Esophagus muscularis mucosa (tissue), 4 donors: Measurements from ENCODE around the gene MEIS3.

Source experiments
- EP300 ChIP-seq: sonication (generic); formaldehyde crosslinking; IDR thresholded peaks from one replicate; pipeline ENCODE4 v1.6.1; 2017; ENCODE audit warnings: antibody characterized with exemption
- POLR2A ChIP-seq: fragments of 450-650 bp; IDR thresholded peaks from one replicate; pipeline ENCODE4 v1.6.1; 2017; ENCODE audit warnings: antibody characterized with exemption, moderate library complexity, mild to moderate bottlenecking, low read depth
- TF ChIP-seq, protein P1 (sequence below), 3 experiments: fragments of 200-600 bp in 2 of 3; fragments of 450-650 bp in 1 of 3; sonication (generic) in 2 of 3; IDR thresholded peaks; one replicate each; pipeline ENCODE4 v1.5.1; 2017 to 2019; ENCODE audit warnings: antibody characterized with exemption in 3 of 3, mild to moderate bottlenecking in 2 of 3, moderate library complexity in 1 of 3

DNA sequence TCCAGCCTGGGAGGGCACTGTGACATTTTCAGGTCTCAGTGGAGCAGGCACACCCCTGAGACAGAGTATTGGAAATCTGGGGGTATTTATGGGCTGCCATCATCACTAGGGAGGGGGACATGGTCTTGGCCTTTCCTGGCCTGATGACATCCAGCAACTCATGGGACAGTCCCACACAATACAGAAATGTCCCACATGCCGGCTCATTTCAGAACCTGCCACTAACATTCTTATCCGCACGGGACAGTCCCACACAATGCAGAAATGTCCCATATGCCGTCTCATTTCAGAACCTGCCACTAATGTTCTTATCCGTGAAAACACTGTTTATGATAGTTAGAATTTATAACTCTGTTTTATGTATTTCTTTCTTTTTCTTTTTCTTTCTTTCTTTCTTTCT lies 42.5 kb upstream of the MEIS3 start:
- TF ChIP-seq POLR2A (no peak), EP300 (no peak)
- TF ChIP-seq, protein P1, sequence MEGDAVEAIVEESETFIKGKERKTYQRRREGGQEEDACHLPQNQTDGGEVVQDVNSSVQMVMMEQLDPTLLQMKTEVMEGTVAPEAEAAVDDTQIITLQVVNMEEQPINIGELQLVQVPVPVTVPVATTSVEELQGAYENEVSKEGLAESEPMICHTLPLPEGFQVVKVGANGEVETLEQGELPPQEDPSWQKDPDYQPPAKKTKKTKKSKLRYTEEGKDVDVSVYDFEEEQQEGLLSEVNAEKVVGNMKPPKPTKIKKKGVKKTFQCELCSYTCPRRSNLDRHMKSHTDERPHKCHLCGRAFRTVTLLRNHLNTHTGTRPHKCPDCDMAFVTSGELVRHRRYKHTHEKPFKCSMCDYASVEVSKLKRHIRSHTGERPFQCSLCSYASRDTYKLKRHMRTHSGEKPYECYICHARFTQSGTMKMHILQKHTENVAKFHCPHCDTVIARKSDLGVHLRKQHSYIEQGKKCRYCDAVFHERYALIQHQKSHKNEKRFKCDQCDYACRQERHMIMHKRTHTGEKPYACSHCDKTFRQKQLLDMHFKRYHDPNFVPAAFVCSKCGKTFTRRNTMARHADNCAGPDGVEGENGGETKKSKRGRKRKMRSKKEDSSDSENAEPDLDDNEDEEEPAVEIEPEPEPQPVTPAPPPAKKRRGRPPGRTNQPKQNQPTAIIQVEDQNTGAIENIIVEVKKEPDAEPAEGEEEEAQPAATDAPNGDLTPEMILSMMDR (IDR thresholded peaks at IDR 0.05) = no peak
